GM21360 (cell line): ENCODE data around the gene COPA.
A peak's percentile ranks its signal among the peaks of the same experiment; 100 is the strongest.

Source experiments
- ATAC-seq: cut with Tn5 transposase; IDR thresholded peaks from one replicate; pipeline ENCODE4 v1.9.1; 2021; ENCODE audit warnings: mild to moderate bottlenecking, moderate library complexity; ENCODE audit not compliant: unreplicated experiment

Gene COPA

DNA sequence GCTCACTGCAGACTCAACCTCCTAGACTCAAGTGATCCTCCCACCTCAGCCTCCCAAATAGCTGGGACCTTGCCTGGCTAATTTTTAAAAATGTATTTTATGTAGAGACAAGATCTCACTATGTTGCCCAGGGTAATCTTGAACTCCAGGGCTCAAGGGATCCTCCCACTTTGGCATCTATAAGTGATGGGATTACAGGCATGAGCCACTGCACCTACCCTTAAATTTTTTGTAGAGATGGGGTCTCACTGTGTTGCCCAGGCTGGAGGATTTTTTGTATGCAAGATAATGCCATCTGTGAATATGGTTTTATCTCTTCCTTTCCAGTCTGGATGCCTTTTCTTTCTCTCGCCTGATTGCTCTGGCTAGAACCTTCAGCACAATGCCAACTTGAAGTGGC is 72.0 kb downstream of the COPA start:
- ATAC-seq = no peak

DNA sequence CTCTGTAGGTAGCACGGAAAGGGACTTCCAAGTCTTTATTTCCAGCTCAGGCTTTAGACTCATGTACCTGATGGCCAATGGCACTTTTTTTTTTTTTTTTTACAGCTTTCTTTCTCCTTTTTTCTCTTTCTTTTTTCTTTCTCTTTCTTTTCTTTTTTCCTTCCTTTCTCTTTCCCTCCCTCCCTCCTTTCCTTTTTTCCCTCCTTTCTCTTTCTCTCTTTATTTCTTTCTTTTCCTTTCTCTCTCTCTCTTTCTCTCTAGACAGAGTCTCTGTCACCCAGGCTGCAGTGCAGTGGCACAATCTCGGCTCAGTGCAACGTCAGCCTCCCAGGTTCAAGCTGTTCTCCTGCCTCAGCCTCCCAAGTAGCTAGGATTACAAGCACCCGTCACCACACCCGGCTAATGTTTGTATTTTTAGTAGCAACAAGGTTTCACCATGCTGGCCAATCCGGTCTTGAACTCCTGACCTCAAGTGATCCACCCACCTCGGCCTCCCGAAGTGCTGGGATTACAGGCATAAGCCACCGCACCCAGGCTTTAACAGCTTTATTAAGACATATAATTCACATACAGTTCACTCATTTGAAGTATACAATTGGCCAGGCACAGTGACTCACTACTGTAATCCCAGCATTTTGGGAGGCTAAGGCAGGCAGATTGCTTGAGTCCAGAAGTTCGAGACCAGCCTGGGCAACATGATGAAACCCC is 75.6 kb downstream of the COPA start:
- no peak for ATAC-seq

DNA sequence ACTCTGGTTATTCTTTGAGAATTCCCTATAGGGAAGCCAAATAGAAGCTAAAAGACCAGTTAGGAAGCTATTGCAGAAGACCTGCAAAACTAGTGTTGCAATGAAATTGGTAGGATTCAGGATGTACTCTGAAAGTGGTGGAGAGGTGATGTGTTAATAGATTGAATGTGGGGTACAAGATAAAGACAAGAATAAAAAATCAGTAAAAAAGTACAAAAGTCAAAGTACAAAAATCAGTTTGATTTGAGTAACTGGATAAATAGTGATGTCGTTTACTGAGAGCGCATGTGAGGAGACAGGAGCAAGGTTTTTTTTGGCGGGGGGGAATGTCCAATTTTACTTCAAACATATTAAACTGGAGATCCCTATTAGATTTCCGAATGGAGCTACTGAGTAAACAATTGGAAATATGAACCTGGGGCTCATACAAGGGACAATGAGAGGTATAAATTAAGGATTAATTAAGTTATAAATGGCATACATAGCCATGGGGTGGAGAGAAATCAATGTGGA is 78.2 kb downstream of the COPA start:
- ATAC-seq = no peak

DNA sequence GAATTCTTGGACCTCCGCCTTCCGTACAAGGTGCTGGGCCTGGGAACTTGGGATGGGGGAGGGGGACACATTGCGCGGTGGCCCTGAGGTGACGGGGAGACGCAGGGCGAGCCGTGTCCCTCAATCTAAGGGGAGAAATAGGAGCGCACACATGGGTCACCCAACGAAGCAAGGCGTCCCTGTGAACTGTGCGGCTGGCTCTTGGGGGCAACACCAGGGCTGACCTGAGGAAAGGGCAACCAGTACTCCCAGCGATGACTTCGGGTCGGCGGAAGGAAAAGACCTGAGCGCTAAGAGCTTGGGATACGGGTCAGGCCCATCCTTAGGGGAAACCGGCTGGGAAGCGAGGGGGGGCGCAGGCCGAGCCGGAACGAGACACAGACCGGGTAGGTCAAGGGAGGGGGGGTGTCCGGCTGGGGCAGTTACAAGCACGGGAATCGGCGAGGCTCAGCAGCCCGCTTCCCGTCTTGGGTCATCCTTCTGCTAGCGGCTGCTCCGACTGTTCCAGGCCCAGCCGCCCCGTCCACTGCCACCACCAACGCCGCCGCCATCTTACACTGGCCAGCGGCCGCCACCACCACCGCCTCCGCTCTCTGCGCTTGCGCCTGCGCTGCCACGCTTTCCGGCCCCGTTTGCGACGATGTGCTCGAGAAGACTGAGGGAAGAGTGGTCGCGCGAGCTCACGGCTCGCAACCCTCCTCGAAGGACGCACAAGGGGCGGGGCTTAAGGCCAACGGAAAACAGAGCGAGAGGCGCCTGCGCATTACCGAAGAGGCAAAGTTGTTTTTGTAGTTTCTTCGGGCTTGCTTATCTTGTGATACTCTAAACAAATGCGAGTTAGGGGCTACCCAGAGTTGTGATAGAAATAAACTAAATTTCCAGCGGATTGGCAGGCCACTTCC is 80.9 kb downstream of the COPA start, which contains the start of gene DCAF8:
Gene DCAF8 (minus strand): TSS at position 657 of the 902 bp plus-strand sequence. CDS start 18,541 bp downstream, outside the sequence.
- peak; percentile 83 for ATAC-seq

DNA sequence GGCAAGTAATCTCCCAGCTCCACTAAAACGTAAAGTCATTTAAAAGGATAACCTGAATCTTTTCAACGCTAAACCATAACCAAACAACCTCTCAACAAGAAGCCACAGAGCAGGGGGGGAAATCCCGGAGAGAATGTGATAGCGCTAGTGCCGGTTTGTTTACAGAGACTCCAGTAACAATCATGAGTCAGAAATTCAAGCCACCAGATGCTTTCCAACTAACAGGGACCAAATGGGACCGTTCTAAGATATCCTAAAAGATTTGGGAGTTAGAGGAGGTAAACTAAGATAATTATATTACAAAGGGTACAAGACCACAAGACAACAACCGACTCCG is 81.5 kb downstream of the COPA start:
- ATAC-seq = no peak

DNA sequence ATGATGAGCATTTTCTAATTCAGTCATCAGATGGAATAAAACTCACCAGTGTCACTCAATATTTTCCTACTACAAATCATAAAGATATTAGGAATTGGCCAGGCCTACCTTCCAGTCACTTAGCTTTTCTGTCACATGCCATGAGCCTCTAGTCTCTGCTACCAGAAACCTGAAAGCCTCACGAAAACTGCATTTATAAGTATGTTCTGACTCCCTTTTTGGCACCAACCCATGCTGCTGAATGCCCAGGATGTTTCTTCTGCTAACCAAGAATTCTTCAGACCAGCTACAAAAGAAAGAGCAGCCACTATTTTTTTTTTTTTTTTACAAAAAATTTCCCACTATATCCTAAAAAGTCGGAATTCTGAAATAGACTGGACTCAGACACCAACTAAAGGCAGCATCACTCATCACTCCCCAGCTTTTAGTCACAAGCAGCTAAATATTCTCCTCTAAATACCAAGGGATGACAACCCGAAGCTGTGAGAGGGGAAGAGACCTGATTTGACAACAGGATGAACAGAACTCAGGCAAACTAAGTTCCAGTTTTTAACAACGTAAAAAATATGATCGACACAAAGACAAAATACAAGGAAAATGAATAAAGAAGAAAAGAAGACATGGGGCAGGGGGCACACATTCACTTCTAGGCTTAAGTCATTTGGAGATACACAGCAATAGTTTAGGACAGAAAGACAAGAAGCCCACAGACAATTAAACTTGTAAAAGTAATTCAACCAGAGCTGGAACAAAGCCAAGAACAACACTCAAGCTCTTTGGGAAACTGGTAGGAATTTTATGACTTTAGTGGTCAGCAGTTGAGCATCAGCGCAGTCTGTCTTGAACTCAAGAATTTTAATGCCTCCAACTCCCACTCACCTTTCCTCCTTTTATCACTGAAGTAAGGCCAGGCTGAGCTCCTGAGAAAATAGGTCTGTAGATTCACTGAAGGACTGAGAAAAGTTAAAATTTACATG is 82.4 kb downstream of the COPA start:
- ATAC-seq = no peak

DNA sequence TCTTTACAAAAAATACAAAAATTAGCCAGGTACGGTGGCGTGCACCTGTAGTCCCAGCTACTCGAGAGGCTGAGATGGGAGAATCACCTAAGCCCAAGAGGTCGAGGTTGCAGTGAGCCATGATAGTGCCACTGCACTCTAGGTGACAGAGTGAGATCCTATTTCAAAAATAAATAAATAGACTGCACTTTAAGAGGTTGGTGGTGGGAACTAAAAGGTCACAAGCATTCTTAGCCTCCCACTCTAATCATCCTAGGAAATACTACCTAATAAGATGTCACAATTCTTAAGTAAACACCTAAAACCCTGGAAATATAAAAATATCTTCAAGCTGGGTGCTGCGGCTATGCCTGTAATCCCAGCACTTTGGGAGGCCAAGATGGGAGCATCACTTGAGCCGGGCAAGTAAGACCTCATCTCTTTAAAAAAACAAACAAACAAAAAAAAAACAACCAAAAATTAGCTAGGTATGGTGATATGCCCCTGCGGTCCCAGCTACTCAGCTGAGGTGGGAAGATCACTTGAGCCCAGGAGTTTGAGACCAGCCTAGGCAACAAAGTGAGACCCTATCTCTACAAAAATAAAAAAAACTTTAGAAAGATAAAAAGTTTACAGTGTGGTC is 84.8 kb downstream of the COPA start:
- no peak for ATAC-seq

DNA sequence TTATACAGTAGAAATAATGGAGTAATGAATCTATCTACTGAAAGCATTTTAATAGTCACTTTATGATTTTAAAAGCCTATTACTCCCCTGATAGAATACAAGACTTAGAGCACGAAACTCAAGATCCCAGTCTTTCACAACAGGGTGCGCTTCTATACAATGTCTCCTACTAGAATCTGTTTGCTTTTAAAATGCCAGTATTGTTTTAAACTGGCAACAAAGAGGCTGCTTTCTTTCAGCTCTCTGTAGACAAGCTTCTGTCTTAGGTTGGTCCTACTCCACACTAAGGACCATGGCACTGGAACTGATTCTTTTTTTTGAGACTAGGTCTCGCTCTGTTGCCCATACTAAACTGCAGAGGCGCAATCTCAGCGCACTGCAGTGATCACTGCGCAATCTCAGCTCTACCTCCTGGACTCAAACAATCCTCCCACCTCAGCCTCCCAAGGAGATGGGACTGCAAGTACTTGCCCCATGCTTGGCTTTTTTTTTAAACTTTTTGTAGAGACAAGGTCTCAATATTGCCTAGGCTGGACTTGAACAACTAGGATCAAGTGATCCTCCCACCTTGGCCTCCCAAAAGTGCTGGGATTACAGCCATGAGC is 85.5 kb downstream of the COPA start:
- ATAC-seq = no peak

DNA sequence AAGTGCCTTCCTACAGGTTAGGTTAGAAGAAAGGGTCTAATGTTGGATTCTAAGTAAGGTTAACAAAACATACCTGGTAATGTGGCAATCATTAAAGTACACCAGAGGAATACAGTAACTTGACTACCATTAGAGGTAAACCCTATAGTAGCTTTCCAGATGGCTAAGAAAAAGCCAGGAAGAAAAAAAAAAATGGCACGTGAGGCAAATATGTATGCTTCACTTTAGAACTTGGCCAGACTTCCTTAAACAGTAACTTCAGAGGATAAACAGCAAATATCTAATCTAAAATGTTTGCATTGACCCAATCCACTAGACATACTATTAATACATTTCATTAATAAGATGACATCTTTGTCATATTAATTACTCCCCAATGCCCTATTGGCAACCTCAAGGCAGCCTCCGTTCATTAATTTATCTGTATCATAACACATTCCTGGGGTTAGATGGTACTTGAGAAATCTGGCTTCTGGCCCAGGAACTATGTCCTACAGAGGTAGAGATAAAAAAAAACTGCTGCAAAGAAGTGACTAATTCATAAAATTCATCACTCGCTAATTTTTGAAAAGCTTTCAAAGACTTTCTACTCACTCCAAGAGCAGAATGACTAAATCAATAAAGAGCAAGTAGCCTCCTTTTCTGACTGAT is 86.5 kb downstream of the COPA start:
- no peak for ATAC-seq

DNA sequence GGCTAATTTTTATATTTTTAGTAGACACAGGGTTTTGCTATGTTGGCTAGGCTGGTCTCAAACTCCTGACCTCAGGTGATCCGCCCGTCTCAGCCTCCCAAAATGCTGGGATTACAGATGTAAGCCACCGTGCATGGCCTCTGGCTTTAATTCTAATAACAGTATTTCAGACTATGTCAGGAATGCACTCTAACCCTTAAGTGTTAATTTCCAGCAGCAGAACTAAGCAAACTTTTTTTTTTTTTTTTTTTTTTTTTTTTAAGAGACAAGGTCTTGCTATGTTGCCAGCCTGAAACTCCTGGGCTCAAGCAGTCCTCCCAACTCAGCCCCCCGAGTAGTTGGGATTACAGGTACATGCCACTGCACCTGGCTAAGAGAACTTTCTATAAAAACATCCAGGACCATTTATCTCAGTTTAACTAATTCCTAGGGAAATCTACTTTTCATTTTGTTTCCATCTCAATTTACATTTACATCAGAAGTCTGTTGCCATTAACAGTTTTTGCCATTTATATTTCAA is 87.2 kb downstream of the COPA start:
- no peak for ATAC-seq

DNA sequence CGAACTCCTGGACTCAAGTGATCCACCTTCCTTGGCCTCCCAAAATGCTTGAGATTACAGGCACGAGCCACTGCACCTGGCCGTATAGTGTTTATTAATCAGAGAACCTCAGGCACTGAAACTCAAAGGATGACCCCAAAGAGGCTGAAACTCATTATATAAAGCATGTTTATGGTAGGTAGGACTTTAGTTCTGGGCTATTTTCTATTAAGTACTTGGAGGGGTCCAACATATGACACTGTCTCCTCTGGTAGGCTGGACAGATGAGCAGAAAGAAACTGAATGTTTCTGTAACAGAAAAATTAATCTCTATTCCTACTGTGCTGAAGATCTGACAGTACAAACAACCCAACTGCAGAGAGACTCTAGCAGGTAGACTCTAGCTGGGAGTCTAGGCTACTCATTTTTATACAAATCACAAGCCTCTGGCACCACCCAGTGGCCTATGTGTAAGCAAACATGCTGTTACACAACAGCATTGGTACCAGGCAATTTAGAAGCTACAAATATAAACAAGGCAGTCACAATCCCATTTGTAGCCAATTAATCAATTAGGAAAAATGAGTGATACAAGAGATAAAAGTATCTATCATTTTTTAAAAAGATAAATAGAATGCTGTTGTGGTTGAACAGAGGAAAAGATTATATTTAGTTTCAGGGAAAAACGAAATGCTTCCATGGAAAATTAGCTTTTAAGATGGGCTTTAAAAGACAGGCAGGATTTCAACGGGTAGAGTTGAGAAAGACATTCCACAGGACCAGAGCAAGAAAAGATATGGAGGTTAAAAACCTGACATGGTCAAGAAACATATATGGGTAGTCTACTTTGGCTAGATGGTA is 91.1 kb downstream of the COPA start:
- ATAC-seq = no peak

DNA sequence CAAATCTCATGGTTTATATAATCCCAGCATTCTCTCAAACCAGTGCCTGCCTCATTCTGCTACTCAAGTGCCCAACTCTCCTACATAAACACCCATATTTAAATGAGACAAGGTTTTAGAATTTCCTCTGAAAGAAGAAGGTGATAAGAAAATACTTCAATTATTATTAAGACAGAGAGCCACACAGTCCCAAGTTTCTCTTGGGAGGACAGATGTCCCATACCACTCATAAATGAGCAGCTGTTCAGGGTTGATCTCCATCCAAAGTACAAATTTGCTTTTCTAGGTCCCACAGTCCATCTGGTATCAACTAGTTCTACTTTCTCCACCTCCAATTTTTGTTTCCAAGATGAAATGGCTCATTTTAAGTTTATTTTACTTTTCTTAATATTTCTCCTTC is 92.0 kb downstream of the COPA start:
- no peak for ATAC-seq

DNA sequence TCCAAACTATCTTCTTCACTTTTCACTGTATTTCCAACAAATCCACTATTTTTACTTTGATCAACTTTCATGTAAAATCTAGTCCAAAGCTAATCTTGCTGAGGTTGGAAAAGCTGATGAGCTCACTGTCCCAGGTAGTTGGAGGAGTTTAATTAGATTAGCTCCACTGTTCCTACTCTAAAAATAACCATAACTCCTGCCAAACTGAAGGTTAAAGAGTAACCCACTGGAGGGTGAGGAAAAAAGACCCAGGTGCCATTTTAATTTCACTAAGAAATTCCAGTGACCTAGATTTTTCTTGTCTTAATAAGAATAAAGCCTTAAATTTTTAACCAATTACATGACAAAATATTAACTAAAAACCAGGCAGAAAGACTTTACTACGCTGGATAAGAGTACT is 96.0 kb downstream of the COPA start:
- no peak for ATAC-seq

DNA sequence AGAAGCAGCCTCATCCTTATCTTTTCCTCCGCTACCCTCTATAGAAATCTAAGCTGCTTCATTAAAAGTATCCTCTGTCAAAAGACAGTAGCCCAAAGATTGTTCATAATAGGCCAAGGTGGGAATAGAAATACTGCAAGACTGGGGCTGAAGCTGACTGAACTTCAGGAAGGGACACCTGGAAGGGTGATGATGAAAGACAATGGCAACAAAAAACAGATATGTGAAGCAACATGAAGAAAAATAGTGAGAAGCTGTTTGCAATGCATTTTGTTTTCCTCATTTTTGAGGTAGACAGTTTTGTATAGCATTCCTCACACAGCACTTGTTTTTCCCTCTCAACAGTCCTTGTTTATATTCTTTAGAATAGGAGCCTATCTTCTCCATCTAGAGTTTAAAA is 97.6 kb downstream of the COPA start:
- ATAC-seq = no peak

DNA sequence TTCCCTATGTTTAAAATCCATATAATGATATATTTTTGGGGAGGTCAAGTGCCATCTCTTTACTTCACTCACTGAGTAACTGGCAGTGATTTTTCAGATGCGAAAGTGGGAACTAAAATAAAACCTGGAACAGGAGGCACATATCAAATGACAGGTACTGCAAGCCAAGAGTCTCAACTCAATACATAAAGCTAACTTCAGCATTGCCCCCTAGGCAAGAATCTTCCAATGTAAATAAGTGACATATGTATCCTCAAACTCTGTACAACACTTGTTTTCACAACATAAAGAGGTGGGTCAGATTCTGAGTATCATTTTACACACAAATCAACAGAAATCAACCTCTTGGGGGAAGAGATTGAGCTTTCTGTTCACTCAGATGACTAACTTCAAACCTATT is 98.8 kb downstream of the COPA start:
- ATAC-seq = no peak

DNA sequence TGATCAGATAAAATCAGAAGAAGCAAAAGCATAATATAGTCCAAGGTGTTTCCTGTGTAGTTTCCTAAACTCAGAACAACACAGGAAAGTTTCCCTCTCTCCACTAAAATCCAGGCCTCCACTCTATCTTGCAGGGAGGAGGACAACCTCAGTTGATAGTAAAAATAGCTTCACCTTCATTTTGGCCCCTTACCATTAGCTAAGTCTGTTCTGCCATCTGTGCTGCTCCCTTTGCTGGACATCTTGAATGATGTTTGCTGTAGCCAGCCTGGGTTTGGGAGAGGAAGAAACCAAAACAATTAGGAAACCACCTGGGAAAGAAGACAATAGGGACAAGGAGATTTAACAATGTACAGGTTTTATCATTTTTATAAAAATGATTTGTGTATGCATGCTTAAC is 99.3 kb downstream of the COPA start:
- no peak for ATAC-seq

DNA sequence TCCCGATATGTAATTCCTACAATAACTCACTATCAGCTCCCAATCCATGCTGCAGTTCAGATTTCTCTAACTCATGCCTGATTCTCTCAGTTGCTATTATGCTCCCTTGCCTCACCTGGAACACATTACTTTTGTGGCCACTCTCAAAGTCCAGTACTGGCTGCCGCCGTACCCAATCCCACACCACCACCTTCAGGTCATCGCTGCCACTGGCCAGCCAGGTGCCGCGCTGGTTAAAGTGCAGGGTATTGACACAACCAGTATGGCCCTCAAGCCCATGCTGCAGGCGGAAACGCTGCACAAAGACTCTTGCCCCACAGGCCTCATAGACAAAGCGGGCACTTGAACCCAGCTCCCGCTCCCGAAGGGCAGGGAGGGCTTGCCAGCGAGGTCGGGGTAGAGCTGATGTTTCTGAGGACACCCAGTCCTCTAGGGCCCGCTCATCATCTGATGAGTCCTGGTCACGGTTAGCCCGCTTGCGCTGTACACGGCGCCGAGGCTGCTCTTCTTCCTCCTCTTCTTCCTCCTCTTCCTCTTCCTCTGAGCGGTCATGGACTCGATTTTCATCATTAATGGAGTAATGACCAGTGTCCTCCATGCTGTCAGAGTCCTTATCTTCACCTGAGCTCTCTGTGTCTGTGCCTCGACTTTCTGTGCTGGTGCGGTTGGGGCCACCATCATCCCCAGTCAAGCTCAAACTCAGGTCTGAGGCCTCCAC is 103.3 kb downstream of the COPA start:
- no peak for ATAC-seq
